Measurements from ENCODE around the gene OR13J1. TPM values are rescaled to one million over a fixed set of nuclear protein-coding genes. Genes with fewer than 3 reads are reported as not detected.

OR13J1 gene
- total RNA-seq, 1 donor from 2014 or later: not detected

- intact Hi-C loops (cut with DNase I): no loop called here
- no peak for DNase-seq (ENCODE audit: low spot score)
Observed at GRCh38 chr9:35863583-35863982, 6.6 kb downstream of the OR13J1 start.

- intact Hi-C loops (cut with DNase I): no loop called here
- DNase-seq (ENCODE audit: low spot score): no peak
Observed at GRCh38 chr9:35862328-35862727, 7.9 kb downstream of the OR13J1 start.

DNA sequence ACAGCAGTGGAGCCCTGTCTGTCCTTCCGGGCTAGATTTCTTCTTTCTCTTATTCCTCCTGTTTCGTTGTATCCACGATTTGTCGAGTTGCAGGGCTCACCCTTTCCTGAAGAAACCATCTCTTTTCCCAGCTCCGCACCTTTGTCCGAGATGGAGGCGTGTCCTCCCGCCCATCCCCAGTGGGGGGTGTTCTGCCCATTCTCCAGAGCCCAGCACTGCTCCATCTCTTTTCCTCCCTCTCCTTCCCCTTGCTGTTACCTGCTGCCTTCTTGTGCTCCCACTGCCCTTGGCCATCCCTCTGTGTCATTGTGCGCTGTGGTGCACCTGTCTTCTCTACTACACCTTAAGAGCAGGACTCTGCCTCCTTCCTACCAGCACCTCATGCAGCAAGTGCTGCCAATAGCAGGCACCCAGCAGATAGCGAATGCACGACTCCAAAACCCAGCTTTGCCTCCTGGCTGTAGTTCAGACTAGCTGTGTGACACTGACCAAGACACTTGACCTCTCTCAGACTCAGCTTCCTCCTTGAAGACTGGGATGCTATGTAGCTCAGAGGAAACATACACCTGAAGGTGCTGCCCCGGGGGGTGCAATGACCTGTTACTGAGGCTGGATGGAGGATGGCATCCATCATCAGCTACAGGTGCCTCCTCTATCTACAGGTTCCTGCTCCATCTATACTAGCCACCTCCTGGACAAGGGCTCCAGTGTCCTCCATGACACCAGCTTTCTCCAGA is 8.9 kb downstream of the OR13J1 start:
- intact Hi-C loops (cut with DNase I): no loop called here
- DNase-seq (ENCODE audit: low spot score): no peak

DNA sequence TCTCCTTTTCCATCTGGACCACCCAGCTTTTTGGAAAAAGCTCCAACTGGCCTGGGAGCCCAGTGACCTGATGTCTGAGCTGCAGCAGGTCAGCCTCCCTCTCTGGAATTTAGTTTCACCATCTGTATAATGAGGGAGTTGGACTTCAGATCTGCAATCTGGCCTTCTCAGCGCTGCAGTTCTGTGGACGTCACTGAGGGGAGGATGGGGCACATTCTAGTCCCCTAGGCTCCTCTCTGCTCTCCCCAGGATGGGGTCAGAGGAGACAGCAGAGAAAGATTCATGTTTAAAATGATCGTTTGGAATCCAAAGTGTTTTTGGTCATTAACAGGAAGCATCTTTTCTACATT is 10.2 kb downstream of the OR13J1 start:
- intact Hi-C loops (cut with DNase I): no loop called here
- DNase-seq (ENCODE audit: low spot score): no peak

- intact Hi-C loops (cut with DNase I): no loop called here
- DNase-seq (ENCODE audit: low spot score): no peak
Observed at GRCh38 chr9:35859310-35859989, 10.8 kb downstream of the OR13J1 start.

- intact Hi-C loops (cut with DNase I): no loop called here
- DNase-seq (ENCODE audit: low spot score): no peak
Observed at GRCh38 chr9:35858458-35858857, 11.7 kb downstream of the OR13J1 start.

DNA sequence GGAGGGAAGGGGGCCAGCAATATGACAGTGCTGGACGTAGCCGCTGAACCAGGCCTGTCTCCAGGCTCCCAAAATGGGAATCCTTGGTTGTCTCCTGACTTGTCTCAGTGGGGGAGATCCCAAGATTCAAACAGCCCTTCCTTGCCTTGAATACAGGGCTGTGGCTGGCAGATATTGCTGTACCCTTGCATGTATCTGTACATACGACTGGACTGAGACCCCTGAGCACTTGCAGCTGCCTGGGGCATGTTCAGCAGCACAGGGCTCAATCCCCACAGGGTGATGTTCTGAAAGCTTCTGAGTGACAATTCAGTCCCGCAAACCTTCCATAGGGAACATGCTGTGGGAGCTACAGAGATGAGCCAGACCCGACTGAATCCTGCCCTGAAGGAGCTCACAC is 13.3 kb downstream of the OR13J1 start:
- intact Hi-C loops (cut with DNase I): no loop called here
- DNase-seq (ENCODE audit: low spot score): no peak

GRCh38 chr9:35856206-35856605 is 14.0 kb downstream of the OR13J1 start:
- intact Hi-C loops (cut with DNase I): no loop called here
- DNase-seq (ENCODE audit: low spot score): no peak

DNA sequence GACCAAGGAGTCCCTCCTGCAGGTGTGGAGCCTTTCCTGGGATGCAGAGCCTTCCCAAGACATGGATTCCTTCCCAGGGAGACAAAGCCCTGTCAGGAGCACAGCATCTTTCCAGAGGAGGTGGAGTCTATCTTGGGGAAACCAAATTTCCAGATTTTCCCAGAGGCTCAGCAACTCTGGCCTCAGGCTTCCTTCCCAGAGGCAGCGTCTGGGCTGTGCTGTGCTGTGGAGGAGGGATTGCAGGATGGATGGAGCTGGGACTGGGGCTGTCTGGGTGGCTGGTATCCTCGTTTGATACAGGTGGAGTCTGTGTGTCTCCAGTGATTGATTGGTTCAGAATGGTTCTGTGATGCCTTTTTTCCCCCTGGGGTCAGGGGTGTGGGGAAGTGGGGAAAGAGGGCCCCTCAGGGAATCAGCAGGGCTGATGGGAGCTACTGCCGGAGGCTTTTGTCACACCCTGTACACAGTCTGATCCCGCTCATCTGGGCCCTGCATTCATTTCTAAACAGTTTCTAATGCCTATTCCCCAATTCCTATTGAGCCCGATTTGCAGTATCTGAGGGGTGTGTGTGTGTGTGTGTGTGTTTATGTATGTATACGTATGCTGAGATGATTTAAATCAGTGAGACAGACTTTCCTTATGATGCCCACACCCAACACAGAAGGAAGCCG is 16.0 kb downstream of the OR13J1 start:
- intact Hi-C loops (cut with DNase I): no loop called here
- DNase-seq (ENCODE audit: low spot score): no peak

GRCh38 chr9:35852876-35853865 is 17.0 kb downstream of the OR13J1 start:
- intact Hi-C loops (cut with DNase I): no loop called here
- DNase-seq (ENCODE audit: low spot score): no peak

DNA sequence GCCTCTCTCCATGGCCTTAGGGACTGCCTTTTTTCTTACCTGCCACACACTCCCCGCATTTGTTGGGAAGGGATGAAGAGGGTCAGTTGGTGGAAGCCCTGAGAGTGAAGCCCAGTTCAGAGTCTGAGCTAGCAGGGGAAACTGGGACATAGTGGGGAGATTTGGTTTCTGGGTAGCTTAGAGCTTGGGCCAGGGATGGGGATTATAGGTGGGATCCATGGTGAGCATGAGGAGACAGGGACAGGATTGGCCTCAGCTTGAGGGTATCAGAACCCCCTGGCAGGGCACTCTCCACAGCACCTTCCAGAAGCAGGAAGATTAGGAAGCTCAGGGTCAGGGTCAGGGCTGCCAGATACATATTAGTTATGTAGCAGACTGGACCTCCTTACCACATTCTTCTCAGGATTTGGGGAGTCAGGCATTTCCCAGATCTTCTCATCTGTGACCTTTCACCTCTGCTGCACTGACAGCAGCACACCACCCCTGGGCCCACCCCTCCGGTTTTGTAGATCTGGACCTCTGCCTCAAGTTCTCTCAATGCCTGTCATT is 17.9 kb downstream of the OR13J1 start:
- DNase-seq (ENCODE audit: low spot score): peak; percentile 6
- intact Hi-C loops (cut with DNase I): no loop called here

GRCh38 chr9:35847792-35848572 is 22.2 kb downstream of the OR13J1 start:
- intact Hi-C loops (cut with DNase I): no loop called here

GRCh38 chr9:35845824-35846771 is 24.1 kb downstream of the OR13J1 start:
- DNase-seq (ENCODE audit: low spot score): no peak
- intact Hi-C loops (cut with DNase I): no loop called here

More at GRCh38 chr9:35847792-35848572, 22.2 kb downstream of the OR13J1 start:
- DNase-seq (ENCODE audit: low spot score): peak; percentile 9

DNA sequence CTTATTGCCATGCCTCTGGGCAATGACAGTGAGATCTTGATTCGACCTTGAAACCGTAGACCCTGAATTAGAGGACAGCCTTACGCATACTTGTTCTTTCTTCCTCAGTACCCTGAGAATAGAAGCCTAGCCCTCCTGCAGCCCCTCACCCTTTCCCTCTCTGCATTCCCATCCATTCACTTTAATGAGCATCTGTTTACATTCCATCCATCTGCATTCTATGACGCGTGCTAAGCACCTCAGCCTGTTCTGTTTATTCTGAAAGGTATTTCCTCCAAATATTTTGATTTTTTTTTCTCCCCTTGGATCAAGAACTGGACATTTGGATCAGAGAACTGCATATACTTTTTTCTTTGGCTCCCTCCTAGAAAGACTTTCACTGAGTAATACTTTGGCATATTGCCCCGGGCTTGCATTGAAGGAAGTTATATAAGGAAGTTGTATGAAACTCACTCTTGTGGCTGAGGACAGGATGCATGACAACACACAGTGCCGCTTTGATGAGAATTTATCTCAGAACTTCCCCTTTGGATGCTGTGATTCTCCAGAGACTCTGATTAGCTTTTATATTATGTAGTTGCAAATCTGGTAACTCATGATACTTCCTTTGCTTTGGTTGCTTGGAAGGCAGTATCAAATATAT is 25.5 kb downstream of the OR13J1 start:
- intact Hi-C loops (cut with DNase I): no loop called here
- no peak for DNase-seq (ENCODE audit: low spot score)

DNA sequence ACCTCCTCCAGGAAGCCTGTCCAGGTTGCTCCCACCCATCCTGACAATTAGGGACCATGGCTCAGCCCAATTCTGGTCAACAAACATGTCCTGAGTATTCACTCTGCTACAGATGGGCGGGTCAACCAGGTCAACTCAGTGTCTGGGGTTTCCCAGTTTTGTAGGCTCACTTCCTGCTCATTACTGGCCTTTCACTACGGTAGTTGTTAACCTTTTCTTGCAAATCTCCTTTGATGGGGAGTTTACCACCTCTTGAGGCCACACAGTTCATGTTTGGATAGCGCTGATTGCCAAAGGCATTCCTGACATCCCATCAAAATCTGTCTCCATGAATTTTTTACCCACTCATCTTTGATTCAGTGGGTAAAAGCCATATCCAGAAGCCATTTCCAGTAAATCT is 27.4 kb downstream of the OR13J1 start:
- DNase-seq (ENCODE audit: low spot score): no peak
- intact Hi-C loops (cut with DNase I): no loop called here

GRCh38 chr9:35842020-35842745 is 28.0 kb downstream of the OR13J1 start:
- intact Hi-C loops (cut with DNase I): no loop called here
- no peak for DNase-seq (ENCODE audit: low spot score)

DNA sequence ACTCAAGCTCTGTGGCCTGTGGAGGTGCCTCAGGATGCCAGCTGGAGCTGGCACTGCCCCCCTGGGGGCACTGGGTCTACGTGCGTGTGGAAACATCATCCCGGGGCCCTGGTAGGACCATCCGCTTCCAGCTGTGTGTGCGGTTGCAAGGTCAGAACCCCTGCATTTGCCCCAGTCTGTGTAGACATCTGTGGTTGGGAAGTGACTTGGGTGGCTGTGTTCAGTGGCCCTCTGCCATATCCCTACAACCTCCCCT is 28.6 kb downstream of the OR13J1 start:
- intact Hi-C loops (cut with DNase I): no loop called here
- no peak for DNase-seq (ENCODE audit: low spot score)
